Astrocyte (in vitro differentiated cells and primary cell): Measurements from ENCODE around the gene SFRP2. TPM values are rescaled to one million over a fixed set of nuclear protein-coding genes. Genes with fewer than 3 reads are reported as not detected.
A peak's percentile ranks its signal among the peaks of the same experiment; 100 is the strongest.

Experiments used
- DNase-seq: peaks from one replicate; pipeline ENCODE4 v3.0.0-alpha.2; 2010; ENCODE audit warnings: low read depth
- FAIRE-seq: peaks from 2 replicates; lab custom pipeline; 2011; peaks lifted over from hg19 to GRCh38; lab: Jason Lieb, UNC
- H2AFZ ChIP-seq: 2 replicates; pipeline ENCODE4 v1.6.0; 2012; ENCODE audit warnings: low read depth, low read length, inconsistent platforms
- H3K27ac ChIP-seq: 2 replicates; pipeline ENCODE4 v1.5.1; 2011; ENCODE audit warnings: low read depth, low read length, inconsistent platforms
- H3K27me3 ChIP-seq: 2 replicates; pipeline ENCODE4 v1.6.0; 2011; ENCODE audit warnings: low read length, inconsistent platforms; ENCODE audit not compliant: insufficient read depth
- H3K36me3 ChIP-seq: 2 replicates; pipeline ENCODE4 v1.5.1; 2011; ENCODE audit warnings: low read length, inconsistent platforms; ENCODE audit not compliant: insufficient read depth
- H3K4me1 ChIP-seq: 2 replicates; pipeline ENCODE4 v1.5.1; 2011; ENCODE audit warnings: low read length, inconsistent platforms; ENCODE audit not compliant: insufficient read depth
- H3K4me2 ChIP-seq: 2 replicates; pipeline ENCODE4 v1.6.0; 2012; ENCODE audit warnings: low read length, inconsistent platforms
- H3K4me3 ChIP-seq: 2 replicates; pipeline ENCODE4 v1.5.1; 2011; ENCODE audit warnings: low read depth, mild to moderate bottlenecking, low read length, inconsistent platforms; ENCODE audit not compliant: insufficient read depth
- H3K79me2 ChIP-seq: 2 replicates; pipeline ENCODE4 v1.6.0; 2012; ENCODE audit warnings: mild to moderate bottlenecking, low read length, inconsistent platforms; ENCODE audit not compliant: insufficient read depth
- H3K9ac ChIP-seq: 2 replicates; pipeline ENCODE4 v1.6.0; 2012; ENCODE audit warnings: mild to moderate bottlenecking, low read length, inconsistent platforms
- H3K9me3 ChIP-seq: 2 replicates; pipeline ENCODE4 v1.5.1; 2012; ENCODE audit warnings: low read depth, mild to moderate bottlenecking, low read length, inconsistent platforms; ENCODE audit not compliant: insufficient read depth
- H4K20me1 ChIP-seq: 2 replicates; pipeline ENCODE4 v1.6.0; 2012; ENCODE audit warnings: low read length, inconsistent platforms; ENCODE audit not compliant: insufficient read depth
- H3K27ac Mint-ChIP-seq: one replicate; pipeline ENCODE4 v1.8.0; 2021; ENCODE audit warnings: mild to moderate bottlenecking, mixed read lengths; ENCODE audit not compliant: unreplicated experiment
- H3K27me3 Mint-ChIP-seq: one replicate; pipeline ENCODE4 v1.8.0; 2021; ENCODE audit warnings: low read depth, mixed read lengths; ENCODE audit not compliant: unreplicated experiment
- H3K36me3 Mint-ChIP-seq: one replicate; pipeline ENCODE4 v1.8.0; 2021; ENCODE audit warnings: low read depth, mixed read lengths; ENCODE audit not compliant: unreplicated experiment
- H3K4me1 Mint-ChIP-seq: one replicate; pipeline ENCODE4 v1.8.0; 2021; ENCODE audit warnings: low read depth, mixed read lengths; ENCODE audit not compliant: unreplicated experiment
- H3K4me3 Mint-ChIP-seq: one replicate; pipeline ENCODE4 v1.8.0; 2021; ENCODE audit warnings: mild to moderate bottlenecking, moderate library complexity, mixed read lengths; ENCODE audit not compliant: unreplicated experiment
- H3K9me3 Mint-ChIP-seq: one replicate; pipeline ENCODE4 v1.8.0; 2021; ENCODE audit warnings: mild to moderate bottlenecking, mixed read lengths; ENCODE audit not compliant: unreplicated experiment
- CTCF ChIP-seq: IDR thresholded peaks from 2 replicates; pipeline ENCODE4 v1.5.1; 2011; ENCODE audit warnings: low read depth, mild to moderate bottlenecking, inconsistent platforms, low read length, moderate library complexity; ENCODE audit not compliant: insufficient read depth
- EZH2 ChIP-seq: IDR thresholded peaks from 2 replicates; pipeline ENCODE4 v1.6.1; 2012; ENCODE audit warnings: mild to moderate bottlenecking, low read length, inconsistent platforms; ENCODE audit not compliant: insufficient read depth
- total RNA-seq: library from RNA; stranded (reverse); gene quantifications from 2 replicates; pipeline ENCODE4 v1.2.1, GENCODE V29; 2021

Gene SFRP2
- total RNA-seq, 1 donor from 2014 or later: 92.8 TPM

- Histone ChIP-seq H3K9me3 (no peaks in the 10 kb centered on the region), H4K20me1 (no peaks in the 10 kb centered on the region), H3K36me3 (no peaks in the 10 kb centered on the region), H3K27me3 (no peaks in the 10 kb centered on the region), H3K79me2 (no peaks in the 10 kb centered on the region), H3K9ac (no peak overlapping the region), H3K4me2 (no peak overlapping the region), H3K4me3 (no peak overlapping the region), H2AFZ (no peak overlapping the region), H3K4me1 (no peaks in the 10 kb centered on the region), H3K27ac (no peak overlapping the region)
- Mint-ChIP-seq H3K4me3 (no peak overlapping the region), H3K27me3 (no peaks in the 10 kb centered on the region), H3K27ac (no peak overlapping the region), H3K36me3 (no peaks in the 10 kb centered on the region), H3K9me3 (no peaks in the 10 kb centered on the region), H3K4me1 (peaks cover 8% of the 10 kb centered on the region)
- no peak for FAIRE-seq
- TF ChIP-seq EZH2: no peak
- no peak for TF ChIP-seq CTCF
- peak; percentile 45 for DNase-seq
Observed at GRCh38 chr4:153735906-153736461, 52.9 kb downstream of the SFRP2 start.

DNA sequence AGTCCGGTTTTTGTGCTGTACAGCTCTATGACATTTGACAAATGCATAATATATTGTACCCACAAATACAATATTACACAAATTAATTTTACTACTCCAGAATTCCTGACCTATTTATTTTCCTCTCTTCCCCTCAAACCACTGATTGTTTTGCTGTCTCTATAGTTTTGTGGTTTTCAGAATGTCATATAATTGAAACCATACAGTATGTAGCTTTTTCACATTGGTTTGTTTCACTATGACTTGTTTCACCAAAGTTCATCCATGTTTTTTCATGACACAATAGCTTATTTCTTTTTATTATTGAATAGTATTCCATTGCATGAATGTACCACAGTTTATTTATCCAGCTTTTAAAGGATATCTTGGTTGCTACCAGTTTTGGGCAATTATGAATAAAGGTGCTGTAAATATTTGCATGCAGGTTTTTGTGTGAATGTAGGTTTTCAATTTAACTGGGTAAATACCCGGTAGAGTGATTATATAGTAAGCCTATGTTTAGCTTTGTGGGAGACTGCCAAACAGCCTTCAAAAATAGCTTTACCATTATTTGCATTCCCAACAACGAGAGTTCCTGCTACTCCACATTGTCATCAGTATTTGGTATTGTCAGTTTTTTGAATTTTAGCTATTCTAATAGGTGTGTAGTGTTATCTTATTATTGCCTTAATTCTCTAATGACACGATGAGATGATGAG, 55.0 kb downstream of the SFRP2 start:
- no peak for FAIRE-seq

More for the DNA sequence above, 55.0 kb downstream of the SFRP2 start:
- no peaks in the 10 kb centered on the region for H3K9me3 Mint-ChIP-seq
- Histone ChIP-seq H3K27ac (no peak overlapping the region), H3K4me3 (no peak overlapping the region), H4K20me1 (no peaks in the 10 kb centered on the region), H3K27me3 (no peaks in the 10 kb centered on the region), H2AFZ (no peak overlapping the region), H3K79me2 (no peaks in the 10 kb centered on the region), H3K9ac (no peak overlapping the region), H3K36me3 (no peaks in the 10 kb centered on the region), H3K4me1 (no peaks in the 10 kb centered on the region), H3K4me2 (no peak overlapping the region), H3K9me3 (no peaks in the 10 kb centered on the region)
- H3K27ac Mint-ChIP-seq: no peak overlapping the region
- no peaks in the 10 kb centered on the region for H3K27me3 Mint-ChIP-seq
- no peaks in the 10 kb centered on the region for H3K36me3 Mint-ChIP-seq
- no peak overlapping the region for H3K4me3 Mint-ChIP-seq
- peaks cover 8% of the 10 kb centered on the region for H3K4me1 Mint-ChIP-seq
- no peak for DNase-seq
- TF ChIP-seq CTCF (no peak), EZH2 (no peak)
